Esophagus squamous epithelium (tissue), 4 donors: ENCODE results near the gene THBS3.

Experiments used
- CTCF ChIP-seq, 6 experiments: fragments of 450-650 bp in 4 of 6; fragments of 200-600 bp in 2 of 6; sonication (generic) in 2 of 6; IDR thresholded peaks; one replicate each; pipeline ENCODE4 v1.5.1; 2016 to 2019; ENCODE audit warnings: antibody characterized with exemption in 6 of 6, mild to moderate bottlenecking in 4 of 6, moderate library complexity in 4 of 6
- POLR2A ChIP-seq, 4 donors: fragments of 450-650 bp; IDR thresholded peaks; one replicate each; pipeline ENCODE4 v1.6.1; 2017; ENCODE audit warnings: antibody characterized with exemption in 4 of 4, mild to moderate bottlenecking in 4 of 4, moderate library complexity in 3 of 4

- TF ChIP-seq POLR2A (IDR thresholded peaks at IDR 0.05) (no peak), CTCF (IDR thresholded peaks at IDR 0.05) (no peak)
Observed at GRCh38 chr1:155218854-155219591, 11.3 kb upstream of the THBS3 start.
